Mononuclear cell (primary cell): Measurements from ENCODE around the gene ARF1. TPM values are rescaled to one million over a fixed set of nuclear protein-coding genes. Genes with fewer than 3 reads are reported as not detected.

Experiments used
- H3K27me3 ChIP-seq: 2 replicates; pipeline ENCODE4 v1.6.0; 2011; ENCODE audit warnings: low read length, control low read depth; ENCODE audit not compliant: insufficient read depth
- H3K4me1 ChIP-seq: 2 replicates; pipeline ENCODE4 v1.5.1; 2011; ENCODE audit warnings: mild to moderate bottlenecking, low read length, control low read depth; ENCODE audit not compliant: insufficient read depth
- H3K4me3 ChIP-seq: 2 replicates; pipeline ENCODE4 v1.5.1; 2011; ENCODE audit warnings: mild to moderate bottlenecking, low read length, moderate library complexity
- H3K9me3 ChIP-seq: 2 replicates; pipeline ENCODE4 v1.5.1; 2011; ENCODE audit warnings: low read depth, mild to moderate bottlenecking, control low read depth, low read length
- total RNA-seq: library from RNA; depleted of rRNA; stranded (reverse); fragments of >200 nt; gene quantifications from one replicate; pipeline ENCODE4 v1.2.3, GENCODE V29; 2012

The ARF1 gene
- total RNA-seq, 1 donor, result 218 TPM

DNA sequence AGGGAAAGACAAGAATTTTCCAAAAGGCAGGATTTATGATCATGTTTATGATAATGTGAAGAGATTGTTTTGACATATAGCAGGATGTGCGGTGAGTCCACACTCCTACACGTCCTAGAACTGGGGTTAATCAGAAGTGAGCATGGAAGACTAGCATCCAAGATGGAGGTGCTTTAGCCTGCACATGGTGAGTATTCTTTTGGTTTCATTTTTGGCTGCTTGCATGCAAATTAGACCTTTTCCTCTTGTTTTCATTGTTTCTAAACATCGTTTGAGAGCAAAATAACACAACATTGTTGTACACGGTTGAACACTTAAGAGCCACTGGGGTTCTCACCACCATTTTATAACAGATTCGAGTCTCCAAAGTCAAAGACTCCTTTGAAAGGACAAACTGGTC lies 42.7 kb downstream of the ARF1 start:
- no peaks in the 10 kb centered on the region for H3K9me3 ChIP-seq
- no peak overlapping the region for H3K4me3 ChIP-seq
- no peaks in the 10 kb centered on the region for H3K4me1 ChIP-seq
- no peaks in the 10 kb centered on the region for H3K27me3 ChIP-seq

DNA sequence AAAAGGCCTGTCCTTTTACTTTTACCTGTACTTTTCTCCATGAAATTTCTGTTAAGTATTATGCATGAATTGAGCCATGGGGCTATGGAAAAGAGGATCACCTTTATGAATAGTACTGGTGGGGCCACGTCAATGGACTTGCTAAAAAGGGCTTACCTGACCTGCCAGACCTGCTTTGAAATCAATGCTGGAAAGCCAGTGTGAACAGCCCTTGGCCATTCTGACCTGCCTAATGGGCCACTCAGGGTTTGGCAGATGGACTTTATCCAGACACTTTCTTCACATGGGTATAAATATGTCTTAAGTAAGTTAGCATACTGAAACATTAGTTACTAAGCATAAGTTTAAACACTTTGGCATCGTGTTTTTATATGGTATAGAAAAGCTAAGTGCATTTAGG lies 49.3 kb downstream of the ARF1 start:
- no peak overlapping the region for H3K4me3 ChIP-seq
- H3K9me3 ChIP-seq, result no peaks in the 10 kb centered on the region
- no peaks in the 10 kb centered on the region for H3K27me3 ChIP-seq
- H3K4me1 ChIP-seq, result peaks cover 6% of the 10 kb centered on the region

DNA sequence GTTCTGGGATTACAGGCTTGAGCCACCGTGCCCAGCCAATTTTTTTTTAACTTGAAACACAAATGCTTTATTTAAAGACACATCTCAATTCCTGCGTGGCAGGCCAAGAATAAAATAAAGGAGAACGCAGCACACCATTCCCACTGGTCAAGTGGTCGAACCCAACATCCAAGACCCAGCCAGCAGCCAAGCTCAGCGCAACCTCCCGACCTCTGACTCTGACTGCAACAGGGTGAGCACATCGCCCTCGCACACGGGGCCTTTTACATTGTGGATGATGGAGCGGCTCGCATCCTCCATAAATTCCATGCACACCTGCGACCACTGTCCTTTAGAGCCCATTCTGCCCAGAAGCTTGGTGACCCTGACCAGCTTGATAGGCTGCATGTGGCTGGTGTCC lies 52.1 kb downstream of the ARF1 start:
- Histone ChIP-seq H3K4me1 (peaks cover 20% of the 10 kb centered on the region), H3K9me3 (no peaks in the 10 kb centered on the region), H3K27me3 (no peaks in the 10 kb centered on the region), H3K4me3 (no peak overlapping the region)

DNA sequence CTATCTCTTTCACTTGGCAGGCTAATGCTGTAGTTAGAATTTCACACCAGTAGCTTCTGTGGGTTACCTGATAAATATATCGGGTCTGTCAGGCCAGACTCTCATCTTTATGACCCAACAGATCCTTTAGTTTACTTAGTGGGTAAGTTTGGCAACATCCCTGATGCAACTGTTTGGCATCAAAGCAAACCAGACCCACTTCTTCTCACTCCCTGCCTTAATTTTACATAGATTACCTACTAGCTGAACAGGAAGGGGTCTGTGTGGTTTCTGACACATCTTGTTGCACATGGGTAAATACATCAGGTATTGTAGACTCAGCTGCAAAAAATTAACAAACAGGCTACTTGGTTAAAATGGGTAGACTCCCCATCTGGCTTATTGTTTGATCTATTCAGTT lies 54.4 kb downstream of the ARF1 start:
- H3K27me3 ChIP-seq, result no peaks in the 10 kb centered on the region
- peaks cover 26% of the 10 kb centered on the region for H3K4me1 ChIP-seq
- no peak overlapping the region for H3K4me3 ChIP-seq
- H3K9me3 ChIP-seq, result no peaks in the 10 kb centered on the region

DNA sequence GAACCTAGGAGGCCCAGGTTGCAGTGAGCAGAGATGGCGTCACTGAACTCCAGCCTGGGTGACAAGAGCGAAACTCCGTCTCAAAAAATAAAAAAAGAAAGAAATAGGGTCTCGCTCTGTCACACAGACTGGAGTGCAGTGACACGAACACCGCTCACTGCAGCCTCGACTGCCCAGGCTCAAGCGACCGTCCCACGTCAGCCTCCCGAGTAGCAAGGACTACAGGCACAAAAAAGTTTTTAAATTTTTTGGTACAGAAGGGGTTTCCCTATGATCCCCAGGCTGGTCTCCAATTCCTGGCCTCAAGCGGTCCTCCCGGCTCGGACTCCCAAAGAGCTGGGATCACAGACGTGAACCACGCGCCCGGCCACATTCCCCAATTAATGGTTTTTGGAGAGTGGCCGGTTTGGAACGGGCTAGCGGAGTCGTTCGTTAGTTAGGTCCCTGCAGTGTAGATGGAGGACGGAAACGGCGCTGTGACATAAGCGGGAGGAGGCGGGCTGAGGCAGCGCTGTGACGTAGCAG lies 57.0 kb downstream of the ARF1 start:
- Histone ChIP-seq H3K9me3 (no peaks in the 10 kb centered on the region), H3K27me3 (no peaks in the 10 kb centered on the region), H3K4me1 (peaks cover 50% of the 10 kb centered on the region), H3K4me3 (peak overlapping the region; percentile 82)

DNA sequence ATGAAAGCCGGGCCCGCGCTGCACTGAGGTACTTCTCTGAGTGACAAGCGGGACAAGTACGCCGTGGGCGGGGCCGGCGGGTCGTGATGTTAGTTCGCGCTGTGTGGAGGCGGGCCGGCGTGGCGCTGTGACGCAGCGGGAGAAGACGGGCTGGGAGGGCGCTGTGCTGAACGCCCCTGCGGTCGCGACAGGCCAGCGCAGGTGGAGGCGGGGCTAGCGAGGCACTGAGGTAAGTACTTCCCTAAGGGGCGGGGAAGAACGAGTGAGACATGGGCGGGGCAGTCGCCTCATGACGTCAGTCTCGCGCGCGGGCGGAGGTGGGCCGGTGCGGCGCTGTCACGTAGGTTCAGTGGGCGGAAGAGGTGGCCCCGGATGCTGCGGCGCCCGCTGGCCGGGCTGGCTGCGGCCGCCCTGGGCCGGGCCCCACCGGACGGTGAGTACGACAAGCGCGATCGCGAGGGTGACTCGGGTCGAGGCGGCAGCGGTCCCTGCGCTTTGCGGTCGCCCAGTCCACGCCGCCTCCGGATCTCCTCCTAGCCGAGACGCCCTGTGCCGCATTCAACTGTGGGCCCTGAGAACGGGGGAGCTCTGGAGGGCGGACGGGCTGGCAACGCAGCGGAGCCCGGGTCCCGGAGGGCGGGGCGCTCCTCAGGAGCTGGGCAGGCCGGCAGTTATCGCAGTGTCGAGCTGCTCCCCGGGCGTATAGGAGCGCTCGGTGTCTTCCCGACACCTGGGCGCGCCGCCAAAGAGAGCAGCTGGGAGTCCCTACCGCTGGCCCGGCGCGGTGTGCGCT lies 57.6 kb downstream of the ARF1 start, which contains the start of gene GUK1:
Gene GUK1, plus strand, starts transcription at position 349 of the 793 bp plus-strand sequence. Its CDS starts 24 bp downstream, at position 373.
- H3K4me1 ChIP-seq, result peaks cover 51% of the 10 kb centered on the region
- H3K27me3 ChIP-seq, result no peaks in the 10 kb centered on the region
- peak within 1 kb of the TSS; percentile 82 for H3K4me3 ChIP-seq
- H3K9me3 ChIP-seq, result no peaks in the 10 kb centered on the region

DNA sequence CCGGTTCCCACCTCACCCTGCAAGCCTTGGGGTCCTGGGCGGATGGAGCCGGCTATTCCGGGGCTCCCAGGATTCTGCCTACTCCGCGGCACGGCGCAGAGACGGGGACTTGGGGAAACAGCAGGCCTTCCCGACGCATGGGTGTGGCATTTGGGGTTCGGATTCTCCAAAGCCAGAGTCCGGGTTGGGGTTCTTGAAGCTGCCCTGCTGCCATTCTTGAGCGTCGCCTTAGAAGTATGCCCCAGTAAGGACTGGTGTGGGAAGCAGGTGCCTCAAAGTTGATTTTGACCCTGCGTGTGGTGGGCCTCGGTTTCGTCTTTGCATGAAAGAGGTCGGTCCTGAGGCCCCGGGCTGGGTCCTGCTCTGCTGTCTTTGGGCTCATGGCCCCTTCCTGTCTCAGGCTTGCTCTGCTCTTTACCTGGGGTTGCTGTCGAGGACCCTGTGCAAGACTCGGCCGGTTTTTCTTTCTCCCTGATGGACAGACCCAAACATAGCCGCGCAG lies 58.3 kb downstream of the ARF1 start:
- H3K4me1 ChIP-seq, result peaks cover 51% of the 10 kb centered on the region
- peak overlapping the region; percentile 82 for H3K4me3 ChIP-seq
- H3K27me3 ChIP-seq, result no peaks in the 10 kb centered on the region
- no peaks in the 10 kb centered on the region for H3K9me3 ChIP-seq

DNA sequence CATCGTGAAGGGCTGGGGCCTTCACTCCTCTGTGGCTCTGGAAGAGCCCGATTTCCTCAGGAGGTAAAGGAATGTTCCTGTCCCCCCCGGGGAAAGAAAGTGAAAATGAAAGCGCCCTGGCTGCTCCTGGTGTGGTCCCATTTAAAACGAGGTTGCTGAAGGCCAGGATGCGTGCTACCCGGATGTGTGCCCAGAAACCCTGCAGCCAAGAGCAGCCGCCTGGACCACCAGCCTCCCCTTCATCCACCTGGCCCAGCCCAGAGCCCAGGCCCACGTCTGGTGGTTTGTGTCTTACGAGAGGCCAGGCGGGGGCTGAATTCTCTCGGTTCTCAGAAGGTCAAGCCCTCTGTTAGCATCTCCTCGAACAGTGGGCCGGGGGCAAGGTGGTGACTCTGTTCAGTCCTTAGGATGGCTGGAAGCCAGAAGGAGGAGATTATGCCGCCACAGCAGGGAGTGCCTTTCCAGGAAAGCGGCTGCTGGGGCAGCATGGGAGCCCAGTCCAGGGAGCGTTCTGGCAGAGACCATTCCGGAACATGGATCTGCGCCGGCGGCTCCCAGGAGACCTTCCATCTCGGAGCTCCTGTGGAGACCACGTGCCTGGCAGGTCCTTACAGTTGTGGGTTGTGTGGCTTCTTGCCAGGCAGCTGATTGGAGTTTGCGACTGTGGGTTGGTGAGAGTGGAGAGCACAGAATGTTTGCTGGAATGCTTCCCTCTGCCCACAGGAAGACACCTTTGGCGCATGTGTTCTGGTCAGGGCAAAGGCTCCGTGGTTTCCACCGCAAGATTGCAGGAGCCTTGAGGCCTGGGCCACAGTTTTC lies 58.9 kb downstream of the ARF1 start:
- H3K4me3 ChIP-seq, result peak overlapping the region; percentile 82
- peaks cover 51% of the 10 kb centered on the region for H3K4me1 ChIP-seq
- H3K27me3 ChIP-seq, result no peaks in the 10 kb centered on the region
- H3K9me3 ChIP-seq, result no peaks in the 10 kb centered on the region

DNA sequence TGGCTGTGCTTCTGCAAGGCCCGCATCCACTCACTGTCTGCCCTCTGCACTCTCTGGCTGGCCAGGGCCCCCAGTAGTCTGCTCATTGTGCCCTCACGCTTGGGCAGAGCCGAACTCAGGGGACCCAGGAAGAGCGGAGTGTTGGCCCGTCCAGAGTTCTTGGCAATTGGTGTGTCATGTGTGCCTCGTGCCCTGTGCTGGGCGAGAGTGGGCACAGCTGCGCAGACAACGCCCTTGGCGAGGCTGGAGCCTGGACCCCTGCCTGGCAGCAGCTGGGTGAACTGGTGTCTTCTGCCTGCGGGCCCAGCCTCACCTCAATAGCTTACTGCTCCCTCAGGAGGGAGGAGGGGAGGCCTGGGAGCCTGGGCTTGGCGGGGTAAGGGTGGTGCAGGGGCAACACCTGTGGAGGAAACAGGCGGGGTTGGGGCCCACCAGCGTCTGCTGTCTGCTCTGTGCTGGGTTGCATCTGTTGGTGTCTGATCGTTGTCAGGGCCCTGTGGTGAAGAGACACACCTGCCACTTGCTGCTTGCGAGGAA lies 59.7 kb downstream of the ARF1 start:
- Histone ChIP-seq H3K4me1 (peaks cover 51% of the 10 kb centered on the region), H3K4me3 (no peak overlapping the region), H3K9me3 (no peaks in the 10 kb centered on the region), H3K27me3 (no peaks in the 10 kb centered on the region)

DNA sequence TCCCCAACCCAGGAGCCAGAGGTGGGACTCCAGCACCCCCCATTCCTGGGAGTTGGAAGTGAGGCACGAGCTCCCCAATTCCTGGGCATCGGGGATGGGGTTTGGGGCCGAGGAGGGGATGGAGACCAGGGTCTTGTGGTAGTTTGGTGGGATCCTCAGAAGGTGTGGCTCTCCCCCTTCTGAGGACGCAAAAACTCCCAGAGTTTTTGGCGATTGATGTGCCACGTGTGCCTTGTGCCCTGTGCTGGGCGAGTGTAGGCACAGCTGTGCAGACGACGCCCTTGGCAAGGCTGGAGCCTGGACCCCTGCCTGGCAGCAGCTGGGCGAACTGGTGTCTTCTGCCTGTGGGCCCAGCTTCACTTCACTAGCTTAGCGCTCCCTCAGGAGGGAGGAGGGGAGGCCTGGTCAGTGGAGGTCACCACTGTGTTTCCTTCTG lies 60.2 kb downstream of the ARF1 start:
- no peaks in the 10 kb centered on the region for H3K27me3 ChIP-seq
- H3K4me1 ChIP-seq, result peaks cover 51% of the 10 kb centered on the region
- no peak overlapping the region for H3K4me3 ChIP-seq
- no peaks in the 10 kb centered on the region for H3K9me3 ChIP-seq

DNA sequence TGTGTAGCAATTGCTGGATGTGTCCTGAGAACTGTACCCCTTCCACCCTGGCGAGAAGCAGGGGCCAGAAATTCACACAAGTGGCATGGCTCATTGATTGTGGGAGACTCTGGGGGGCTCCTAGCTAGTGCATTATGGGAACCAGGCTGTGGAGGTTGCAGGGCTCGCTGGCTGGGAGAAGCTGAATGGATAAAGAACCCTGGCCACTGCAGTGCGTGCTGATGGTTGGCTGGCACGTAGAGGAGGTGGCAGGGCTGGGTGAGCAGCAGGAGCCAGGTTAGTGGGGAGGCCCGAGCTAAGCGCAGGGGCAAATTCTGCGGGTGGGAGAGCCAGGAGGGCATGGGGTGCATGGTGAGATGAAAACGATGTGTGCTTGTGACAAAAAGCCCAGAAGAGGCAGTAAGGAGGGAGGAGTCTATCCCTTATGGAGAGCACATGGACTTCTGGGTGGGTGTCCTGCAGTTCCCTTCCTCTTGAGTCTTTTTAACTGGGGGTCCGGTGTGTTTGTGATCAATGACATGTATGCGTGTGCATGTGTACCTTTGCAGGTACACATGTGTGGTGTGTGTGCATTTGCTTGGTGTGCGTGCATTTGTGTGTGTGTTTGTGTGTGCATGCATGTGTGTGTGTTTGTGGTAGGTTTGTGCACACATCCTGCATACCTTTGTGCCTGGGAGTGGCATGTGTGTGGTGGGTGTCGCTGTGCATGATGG lies 61.1 kb downstream of the ARF1 start:
- no peaks in the 10 kb centered on the region for H3K9me3 ChIP-seq
- H3K27me3 ChIP-seq, result no peaks in the 10 kb centered on the region
- H3K4me1 ChIP-seq, result peaks cover 45% of the 10 kb centered on the region
- H3K4me3 ChIP-seq, result no peak overlapping the region

DNA sequence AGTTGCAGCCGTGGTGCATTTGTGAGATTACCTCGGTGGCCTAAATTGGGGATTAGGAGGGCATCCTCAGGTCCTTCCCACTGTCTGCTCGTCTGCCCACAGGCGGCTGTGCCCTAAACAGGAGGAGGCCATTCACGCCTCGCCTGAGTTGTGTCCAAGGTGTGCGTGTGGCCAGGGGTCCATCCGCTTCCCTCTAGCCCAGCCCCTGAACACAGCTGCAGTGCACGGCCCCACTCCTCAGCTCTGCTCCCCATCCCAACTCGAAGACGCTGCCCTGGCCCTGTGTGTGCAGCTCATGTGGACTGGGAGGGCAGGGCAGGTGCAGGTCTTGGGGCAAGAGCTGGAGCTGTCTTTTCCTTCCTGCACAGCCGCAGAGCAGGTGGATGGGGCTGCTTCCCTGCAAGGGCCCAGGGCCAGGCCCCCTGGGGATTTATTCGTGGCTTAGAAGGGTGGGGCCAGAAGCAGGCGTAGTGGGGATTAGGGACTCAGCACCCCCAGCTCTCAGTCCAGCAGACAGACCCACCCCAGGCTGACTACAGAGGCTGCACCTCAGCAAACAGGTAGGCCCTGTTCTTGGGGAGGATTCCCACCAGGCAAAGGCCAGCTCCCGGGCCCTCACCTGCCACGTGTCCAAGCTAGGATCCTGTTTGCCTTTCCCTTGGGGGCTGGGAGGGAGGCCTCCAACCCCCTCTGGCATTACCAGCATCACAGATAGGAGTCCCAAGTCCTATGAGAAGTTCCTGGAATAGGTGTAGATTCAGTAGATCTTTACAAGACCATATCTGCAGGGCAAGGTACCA lies 61.9 kb downstream of the ARF1 start:
- Histone ChIP-seq H3K9me3 (no peaks in the 10 kb centered on the region), H3K4me3 (no peak overlapping the region), H3K27me3 (no peaks in the 10 kb centered on the region), H3K4me1 (peaks cover 39% of the 10 kb centered on the region)

DNA sequence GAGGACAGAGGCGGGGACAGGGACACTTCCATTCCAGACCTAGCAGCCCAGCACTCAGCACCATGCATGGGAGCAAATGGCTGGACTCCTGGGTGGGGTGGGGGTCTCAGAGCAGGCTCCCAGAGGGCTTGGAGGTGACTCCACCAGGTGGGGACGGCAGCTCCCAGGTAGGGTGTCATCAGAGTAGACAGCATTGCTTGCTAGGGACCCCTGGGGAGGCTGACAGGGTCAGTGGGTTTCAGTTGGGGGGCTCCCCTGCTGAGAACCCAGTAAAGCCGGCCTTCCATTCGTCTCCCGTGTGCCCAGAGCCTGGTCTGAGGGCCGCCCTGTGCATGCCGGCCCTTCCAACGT lies 62.5 kb downstream of the ARF1 start:
- H3K27me3 ChIP-seq, result no peaks in the 10 kb centered on the region
- no peak overlapping the region for H3K4me3 ChIP-seq
- no peaks in the 10 kb centered on the region for H3K9me3 ChIP-seq
- peaks cover 37% of the 10 kb centered on the region for H3K4me1 ChIP-seq
